Loucy (cell line): ENCODE data around the gene MGA.

ENCODE experiments used
- H2AFZ ChIP-seq: fragments of 200-600 bp; sonication (generic); 2 replicates; pipeline ENCODE4 v1.6.0; 2016; ENCODE audit warnings: antibody characterized with exemption, mild to moderate bottlenecking, low read length, moderate library complexity
- H3F3A ChIP-seq: fragments of 200-600 bp; 2 replicates; pipeline ENCODE4 v1.6.0; 2016; ENCODE audit warnings: antibody characterized with exemption, low read depth, mild to moderate bottlenecking
- H3K27me3 ChIP-seq: fragments of 200-600 bp; sonication (generic); 2 replicates; pipeline ENCODE4 v1.6.1; 2014; ENCODE audit warnings: low read length, mild to moderate bottlenecking; ENCODE audit not compliant: insufficient read depth, poor library complexity, severe bottlenecking
- H3K36me3 ChIP-seq: fragments of 200-600 bp; sonication (generic); 2 replicates; pipeline ENCODE4 v1.6.1; 2016; ENCODE audit warnings: low read length; ENCODE audit not compliant: insufficient read depth
- H3K4me1 ChIP-seq: fragments of 200-600 bp; sonication (generic); 2 replicates; pipeline ENCODE4 v1.5.1; 2014; ENCODE audit warnings: low read length, mild to moderate bottlenecking; ENCODE audit not compliant: insufficient read depth, poor library complexity, severe bottlenecking
- H3K4me2 ChIP-seq: fragments of 200-600 bp; sonication (generic); 2 replicates; pipeline ENCODE4 v1.6.0; 2014; ENCODE audit warnings: antibody characterized with exemption, low read length, low read depth, mild to moderate bottlenecking; ENCODE audit not compliant: poor library complexity, severe bottlenecking
- H3K4me3 ChIP-seq: fragments of 200-600 bp; sonication (generic); 2 replicates; pipeline ENCODE4 v1.5.1; 2014; ENCODE audit warnings: low read length, mild to moderate bottlenecking, mixed read lengths; ENCODE audit not compliant: poor library complexity, severe bottlenecking
- H3K79me2 ChIP-seq: fragments of 200-600 bp; sonication (generic); 2 replicates; pipeline ENCODE4 v1.6.1; 2014; ENCODE audit warnings: low read length; ENCODE audit not compliant: insufficient read depth
- H3K9ac ChIP-seq: fragments of 200-600 bp; sonication (generic); 2 replicates; pipeline ENCODE4 v1.6.0; 2014; ENCODE audit warnings: mild to moderate bottlenecking, low read depth, low read length, moderate library complexity; ENCODE audit not compliant: poor library complexity, severe bottlenecking
- H3K9me2 ChIP-seq: fragments of 200-600 bp; sonication (generic); replicated peaks from 2 replicates; pipeline ENCODE4 v1.6.1; 2016; ENCODE audit warnings: low read depth, low read length, mixed read lengths
- H3K9me3 ChIP-seq: fragments of 200-600 bp; sonication (generic); 2 replicates; pipeline ENCODE4 v1.6.1; 2014; ENCODE audit warnings: mild to moderate bottlenecking, antibody characterized with exemption, low read length, low read depth; ENCODE audit not compliant: insufficient read depth
- H4K20me1 ChIP-seq: fragments of 200-600 bp; sonication (generic); 2 replicates; pipeline ENCODE4 v1.6.0; 2014; ENCODE audit warnings: antibody characterized with exemption, low read length, mild to moderate bottlenecking; ENCODE audit not compliant: insufficient read depth, poor library complexity, severe bottlenecking
- CTCF ChIP-seq: fragments of 200-600 bp; sonication (generic); conservative IDR thresholded peaks from 2 replicates; pipeline ENCODE4 v1.5.1; 2014; ENCODE audit warnings: mild to moderate bottlenecking, antibody characterized with exemption, low read length
- EZH2phosphoT487 ChIP-seq: fragments of 200-600 bp; IDR thresholded peaks from 2 replicates; pipeline ENCODE4 v1.6.1; 2018; ENCODE audit warnings: antibody characterized with exemption, mild to moderate bottlenecking, moderate library complexity, borderline replicate concordance

MGA gene

DNA sequence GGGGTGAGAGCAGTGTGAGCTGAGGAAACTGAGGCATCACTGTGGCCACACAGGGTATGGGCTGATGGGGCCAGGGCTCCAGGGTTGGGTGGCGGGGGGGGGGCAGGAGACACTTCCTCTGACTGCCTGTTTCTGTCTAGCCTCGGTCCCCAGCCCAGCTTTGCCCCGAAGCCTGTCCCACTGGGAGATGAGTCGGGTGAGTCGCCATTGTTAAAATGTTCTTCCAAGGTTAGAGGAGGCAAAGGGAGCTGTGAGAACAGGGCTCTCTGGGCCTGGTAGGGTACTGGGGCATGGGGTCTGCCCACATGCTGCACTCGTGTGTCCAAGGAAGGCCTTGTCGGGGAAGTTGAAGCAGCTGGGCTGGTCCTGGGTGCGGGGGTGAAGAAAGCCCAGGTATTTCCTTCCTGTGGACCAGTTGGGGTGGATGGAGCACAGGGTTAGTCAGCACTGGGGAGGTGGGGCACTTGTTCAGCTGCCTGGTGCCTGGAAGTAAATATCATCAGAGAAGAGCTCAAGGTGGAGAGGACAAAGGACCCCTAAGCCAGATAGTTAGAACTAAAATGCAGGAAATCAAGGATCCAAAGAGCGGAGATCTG is 159.3 kb downstream of the MGA start:
- Histone ChIP-seq H3K36me3 (peaks cover 77% of the 10 kb centered on the region; the same call in 1 of the 2 replicates), H3K9me3 (no peaks in the 10 kb centered on the region), H3K4me3 (no peak overlapping the region), H2AFZ (no peak overlapping the region), H3K79me2 (no peaks in the 10 kb centered on the region), H4K20me1 (no peaks in the 10 kb centered on the region), H3F3A (no peaks in the 10 kb centered on the region), H3K9ac (no peak overlapping the region), H3K27me3 (no peaks in the 10 kb centered on the region), H3K9me2 (no peaks in the 10 kb centered on the region), H3K4me2 (no peak overlapping the region), H3K4me1 (no peaks in the 10 kb centered on the region)
- TF ChIP-seq CTCF (no peak), EZH2phosphoT487 (no peak)

DNA sequence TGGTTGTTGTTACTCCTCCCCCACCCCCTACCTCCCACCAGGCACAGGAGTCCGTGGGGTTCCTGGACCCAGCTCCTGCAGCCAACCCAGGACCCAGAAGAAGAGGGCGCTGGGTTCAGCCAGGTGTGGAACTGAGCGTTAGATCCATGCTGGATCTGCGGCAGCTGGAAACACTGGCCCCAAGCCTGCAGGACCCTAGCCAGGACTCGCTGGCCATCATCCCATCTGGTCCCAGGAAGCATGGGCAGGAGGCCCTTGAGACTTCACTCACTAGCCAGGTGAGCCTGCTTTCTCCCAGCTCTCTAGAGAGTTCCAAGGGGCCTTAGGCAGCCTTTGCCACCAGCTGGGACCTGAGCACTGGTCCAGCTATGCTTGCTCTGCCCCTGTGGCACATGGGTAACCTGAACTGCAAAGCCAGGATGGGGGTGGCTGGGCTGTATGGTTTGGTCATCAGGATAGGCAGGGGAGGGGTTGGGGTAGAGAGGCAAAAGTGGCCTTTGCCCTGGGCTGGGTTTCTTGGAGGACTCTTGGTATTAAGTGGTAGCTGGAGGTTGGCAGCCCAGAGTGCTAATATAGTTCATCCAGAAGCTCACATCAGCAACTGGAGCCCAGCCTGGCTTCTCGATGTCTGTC is 160.7 kb downstream of the MGA start:
- Histone ChIP-seq H3K4me2 (no peak overlapping the region), H3K9me2 (no peaks in the 10 kb centered on the region), H4K20me1 (no peaks in the 10 kb centered on the region), H2AFZ (no peak overlapping the region), H3K27me3 (no peaks in the 10 kb centered on the region), H3F3A (no peaks in the 10 kb centered on the region), H3K36me3 (peaks cover 65% of the 10 kb centered on the region; the same call in 1 of the 2 replicates), H3K79me2 (no peaks in the 10 kb centered on the region), H3K4me1 (no peaks in the 10 kb centered on the region), H3K9me3 (no peaks in the 10 kb centered on the region), H3K4me3 (no peak overlapping the region), H3K9ac (no peak overlapping the region)
- no peak for TF ChIP-seq EZH2phosphoT487

- H3K36me3 ChIP-seq, result peaks cover 57% of the 10 kb centered on the region; the same call in 1 of the 2 replicates
- no peaks in the 10 kb centered on the region for H3K9me2 ChIP-seq
These were observed 161.6 kb downstream of the MGA start for GRCh38 chr15:41821831-41822230.

More at GRCh38 chr15:41821831-41822230, 161.6 kb downstream of the MGA start:
- Histone ChIP-seq H3K79me2 (no peaks in the 10 kb centered on the region), H2AFZ (no peak overlapping the region), H3K27me3 (no peaks in the 10 kb centered on the region), H3K9me3 (no peaks in the 10 kb centered on the region), H3K9ac (no peak overlapping the region), H3K4me3 (no peak overlapping the region), H4K20me1 (no peaks in the 10 kb centered on the region), H3K4me1 (no peaks in the 10 kb centered on the region), H3K4me2 (no peak overlapping the region), H3F3A (no peaks in the 10 kb centered on the region)
- TF ChIP-seq CTCF (no peak), EZH2phosphoT487 (no peak)
